Mesenchymal stem cell (in vitro differentiated cells and primary cell): ENCODE data around the gene HMCES.

Experiments
- DNase-seq: peaks from one replicate; pipeline ENCODE4 v3.0.0-alpha.2; 2013
- H2AFZ ChIP-seq: one replicate; pipeline ENCODE4 v1.6.1; 2013; ENCODE audit warnings: low read depth, mild to moderate bottlenecking, control low read depth, inconsistent platforms, low read length, moderate library complexity
- H2AK5ac ChIP-seq: 2 replicates; pipeline ENCODE4 v1.6.1; 2013; ENCODE audit warnings: low read length, moderate library complexity, mild to moderate bottlenecking, inconsistent platforms; ENCODE audit not compliant: severe bottlenecking
- H2BK120ac ChIP-seq: one replicate; pipeline ENCODE4 v1.6.1; 2013; ENCODE audit warnings: low read depth, mild to moderate bottlenecking, inconsistent platforms, low read length, moderate library complexity
- H2BK12ac ChIP-seq, 2 experiments: one replicate each; pipeline ENCODE4 v1.6.1; 2013; ENCODE audit warnings: inconsistent platforms in 2 of 2, low read length in 2 of 2, mild to moderate bottlenecking in 2 of 2, moderate library complexity in 2 of 2, control low read depth in 1 of 2
- H2BK15ac ChIP-seq: one replicate; pipeline ENCODE4 v1.6.1; 2013; ENCODE audit warnings: mild to moderate bottlenecking, low read depth, inconsistent platforms; ENCODE audit not compliant: poor library complexity, severe bottlenecking
- H2BK5ac ChIP-seq: 2 replicates; pipeline ENCODE4 v1.6.1; 2013; ENCODE audit warnings: low read depth, mild to moderate bottlenecking, low read length, control low read depth, inconsistent platforms; ENCODE audit not compliant: poor library complexity, severe bottlenecking
- H3K14ac ChIP-seq, 2 experiments: one replicate each; pipeline ENCODE4 v1.6.1; 2013; ENCODE audit warnings: inconsistent platforms in 2 of 2, low read length in 2 of 2, control low read depth in 1 of 2, mild to moderate bottlenecking in 1 of 2, moderate library complexity in 1 of 2
- H3K18ac ChIP-seq, 2 experiments: one replicate each; pipeline ENCODE4 v1.6.1; 2013; ENCODE audit warnings: inconsistent platforms in 2 of 2, low read length in 2 of 2, control low read depth in 1 of 2, low read depth in 1 of 2, mild to moderate bottlenecking in 1 of 2
- H3K23ac ChIP-seq, 2 experiments: one replicate each; pipeline ENCODE4 v1.6.1; 2013; ENCODE audit warnings: inconsistent platforms in 2 of 2, low read length in 2 of 2, mild to moderate bottlenecking in 2 of 2, moderate library complexity in 2 of 2, control low read depth in 1 of 2
- H3K27ac ChIP-seq: 2 replicates; pipeline ENCODE4 v1.5.1; 2013; ENCODE audit warnings: mild to moderate bottlenecking, moderate library complexity, low read length, control low read depth, inconsistent platforms; ENCODE audit not compliant: poor library complexity, severe bottlenecking
- H3K27me3 ChIP-seq, 2 experiments: 2 replicates each; pipeline versions ENCODE4 v1.6.1 to v1.7.0; 2013; ENCODE audit warnings: low read length in 2 of 2, mild to moderate bottlenecking in 2 of 2, moderate library complexity in 2 of 2, control low read depth in 1 of 2, inconsistent platforms in 1 of 2; ENCODE audit not compliant: control insufficient read depth in 1 of 2, insufficient read depth in 1 of 2
- H3K36me3 ChIP-seq, 2 experiments: 2 replicates each; pipeline versions ENCODE4 v1.6.1 to v1.7.0; 2013; ENCODE audit warnings: low read length in 2 of 2, control low read depth in 1 of 2, inconsistent platforms in 1 of 2, low read depth in 1 of 2, mild to moderate bottlenecking in 1 of 2; ENCODE audit not compliant: insufficient read depth in 2 of 2, control insufficient read depth in 1 of 2
- H3K4ac ChIP-seq, 2 experiments: one replicate each; pipeline ENCODE4 v1.6.1; 2013; ENCODE audit warnings: inconsistent platforms in 2 of 2, low read length in 2 of 2, mild to moderate bottlenecking in 2 of 2, moderate library complexity in 2 of 2, control low read depth in 1 of 2, low read depth in 1 of 2
- H3K4me1 ChIP-seq: 2 replicates; pipeline ENCODE4 v1.6.1; 2013; ENCODE audit warnings: low read depth, low read length, control low read depth; ENCODE audit not compliant: control insufficient read depth, insufficient read depth
- H3K4me2 ChIP-seq: 2 replicates; pipeline ENCODE4 v1.6.1; 2013; ENCODE audit warnings: low read length, mild to moderate bottlenecking, inconsistent platforms; ENCODE audit not compliant: poor library complexity, severe bottlenecking
- H3K4me3 ChIP-seq, 2 experiments: 2 replicates each; pipeline versions ENCODE4 v1.5.1 to v1.7.0; 2013; ENCODE audit warnings: low read length in 2 of 2, mild to moderate bottlenecking in 2 of 2, control low read depth in 1 of 2, low read depth in 1 of 2; ENCODE audit not compliant: insufficient read depth in 1 of 2
- H3K79me1 ChIP-seq: replicated peaks from 2 replicates; pipeline ENCODE4 v1.6.1; 2013; ENCODE audit warnings: mild to moderate bottlenecking, control low read depth, low read length, inconsistent platforms; ENCODE audit not compliant: poor library complexity, severe bottlenecking
- H3K9ac ChIP-seq: 2 replicates; pipeline ENCODE4 v1.7.0; 2013; ENCODE audit warnings: mild to moderate bottlenecking, low read length, moderate library complexity
- H3K9me3 ChIP-seq: 2 replicates; pipeline ENCODE4 v1.7.0; 2013; ENCODE audit warnings: mild to moderate bottlenecking, low read length; ENCODE audit not compliant: control insufficient read depth
- H4K8ac ChIP-seq: one replicate; pipeline ENCODE4 v1.6.1; 2013; ENCODE audit warnings: inconsistent platforms, mild to moderate bottlenecking, low read length, moderate library complexity
- H4K91ac ChIP-seq: one replicate; pipeline ENCODE4 v1.6.1; 2013; ENCODE audit warnings: mild to moderate bottlenecking, low read length, inconsistent platforms
- WGBS: methylation state at CpG from one replicate; pipeline ENCODE4 v1.1.7; 2013; ENCODE audit warnings: mixed read lengths; 5-methylcytosine and 5-hydroxymethylcytosine counted together

Gene HMCES

GRCh38 chr3:129280183-129280582 is 1.5 kb downstream of the HMCES start:
- no peak overlapping the region for H3K27ac ChIP-seq
- no peak overlapping the region for H2AK5ac ChIP-seq
- H2BK15ac ChIP-seq, result no peak overlapping the region
- H3K4me3 ChIP-seq, result peak overlapping the region in 1 of 2 experiments; percentile 84
- no peak overlapping the region for H2AFZ ChIP-seq
- peaks cover 2% of the 10 kb centered on the region for H3K4me1 ChIP-seq
- no peak for DNase-seq
- no peak overlapping the region for H3K18ac ChIP-seq
- H3K4ac ChIP-seq, result no peak overlapping the region
- no peaks in the 10 kb centered on the region for H3K9me3 ChIP-seq
- no peak overlapping the region for H2BK120ac ChIP-seq
- no peak overlapping the region for H2BK12ac ChIP-seq
- no peaks in the 10 kb centered on the region for H3K27me3 ChIP-seq
- H4K91ac ChIP-seq, result no peak overlapping the region
- WGBS, result 100% methylated on average over 1 of the region's 2 CpGs
- no peak overlapping the region for H4K8ac ChIP-seq
- no peak overlapping the region for H3K14ac ChIP-seq
- H3K9ac ChIP-seq, result peak overlapping the region; percentile 91
- H3K4me2 ChIP-seq, result no peak overlapping the region
- peaks cover 12% of the 10 kb centered on the region for H3K79me1 ChIP-seq
- H2BK5ac ChIP-seq, result no peak overlapping the region
- no peak overlapping the region for H3K23ac ChIP-seq
- H3K36me3 ChIP-seq, result peaks cover 11 to 35% of the 10 kb centered on the region in 2 experiments

- no peak overlapping the region for H3K4me3 ChIP-seq
- no peak overlapping the region for H3K4ac ChIP-seq
- no peak overlapping the region for H2BK5ac ChIP-seq
- no peak overlapping the region for H2BK12ac ChIP-seq
- peaks cover 2% of the 10 kb centered on the region for H3K4me1 ChIP-seq
- no peak overlapping the region for H3K14ac ChIP-seq
- H4K8ac ChIP-seq, result no peak overlapping the region
- H3K36me3 ChIP-seq, result peaks cover 11 to 20% of the 10 kb centered on the region in 2 experiments
- H3K27ac ChIP-seq, result no peak overlapping the region
- no peak overlapping the region for H3K23ac ChIP-seq
- H3K4me2 ChIP-seq, result no peak overlapping the region
- no peaks in the 10 kb centered on the region for H3K27me3 ChIP-seq
- peaks cover 17% of the 10 kb centered on the region for H3K79me1 ChIP-seq
- no peak overlapping the region for H2BK15ac ChIP-seq
- H2BK120ac ChIP-seq, result no peak overlapping the region
- no peak overlapping the region for H2AK5ac ChIP-seq
- WGBS, result 97% methylated on average over 4 of the region's 5 CpGs
- peak overlapping the region; percentile 44 for H3K9ac ChIP-seq
- H2AFZ ChIP-seq, result no peak overlapping the region
- no peak overlapping the region for H3K18ac ChIP-seq
- no peak overlapping the region for H4K91ac ChIP-seq
- no peak for DNase-seq
- H3K9me3 ChIP-seq, result no peaks in the 10 kb centered on the region
Observed at GRCh38 chr3:129281726-129282125, 3.1 kb downstream of the HMCES start.

GRCh38 chr3:129282727-129283327 is 4.2 kb downstream of the HMCES start:
- Histone ChIP-seq H2BK12ac (no peak overlapping the region), H4K91ac (no peak overlapping the region), H3K4ac (no peak overlapping the region), H4K8ac (no peak overlapping the region), H2BK5ac (no peak overlapping the region), H3K4me2 (no peak overlapping the region), H3K79me1 (peaks cover 22% of the 10 kb centered on the region), H2BK120ac (no peak overlapping the region), H3K36me3 (peaks cover 2 to 10% of the 10 kb centered on the region in 2 experiments), H3K9me3 (no peaks in the 10 kb centered on the region), H3K9ac (peak overlapping the region; percentile 61), H3K27ac (no peak overlapping the region), H3K23ac (no peak overlapping the region), H3K27me3 (no peaks in the 10 kb centered on the region), H3K4me1 (peaks cover 2% of the 10 kb centered on the region), H2BK15ac (no peak overlapping the region), H3K18ac (no peak overlapping the region), H2AFZ (no peak overlapping the region), H2AK5ac (no peak overlapping the region), H3K4me3 (peak overlapping the region in 1 of 2 experiments; percentile 48), H3K14ac (no peak overlapping the region)
- no peak for DNase-seq
- 81% methylated on average over 2 of the region's 6 CpGs for WGBS

GRCh38 chr3:129286081-129286480 is 7.4 kb downstream of the HMCES start:
- H3K27ac ChIP-seq, result no peak overlapping the region
- no peak overlapping the region for H3K4me3 ChIP-seq
- 98% methylated on average over 2 of the region's 2 CpGs for WGBS
- H2BK12ac ChIP-seq, result no peak overlapping the region
- no peaks in the 10 kb centered on the region for H3K4me1 ChIP-seq
- H3K14ac ChIP-seq, result no peak overlapping the region
- no peaks in the 10 kb centered on the region for H3K27me3 ChIP-seq
- H2BK120ac ChIP-seq, result no peak overlapping the region
- no peak overlapping the region for H2BK15ac ChIP-seq
- H2AFZ ChIP-seq, result no peak overlapping the region
- H3K9ac ChIP-seq, result no peak overlapping the region
- DNase-seq, result no peak
- H3K79me1 ChIP-seq, result peaks cover 22% of the 10 kb centered on the region
- H3K4me2 ChIP-seq, result no peak overlapping the region
- H3K23ac ChIP-seq, result no peak overlapping the region
- H3K18ac ChIP-seq, result no peak overlapping the region
- no peak overlapping the region for H2BK5ac ChIP-seq
- H3K36me3 ChIP-seq, result peaks cover 13 to 19% of the 10 kb centered on the region in 2 experiments
- H4K91ac ChIP-seq, result no peak overlapping the region
- H4K8ac ChIP-seq, result no peak overlapping the region
- H2AK5ac ChIP-seq, result no peak overlapping the region
- no peaks in the 10 kb centered on the region for H3K9me3 ChIP-seq
- no peak overlapping the region for H3K4ac ChIP-seq
